IPS-20b (cell line): ENCODE measurements around the gene DMXL1.

Experiments used
- H3K27ac ChIP-seq: one replicate; pipeline ENCODE4 v1.5.1; 2013; ENCODE audit warnings: low read length
- H3K27me3 ChIP-seq: 2 replicates; pipeline ENCODE4 v1.6.1; 2013; ENCODE audit warnings: mild to moderate bottlenecking, low read length, inconsistent platforms; ENCODE audit not compliant: insufficient read depth
- H3K36me3 ChIP-seq: 2 replicates; pipeline ENCODE4 v1.6.1; 2013; ENCODE audit warnings: low read depth, mild to moderate bottlenecking, inconsistent platforms, low read length, moderate library complexity; ENCODE audit not compliant: insufficient read depth
- H3K4me1 ChIP-seq: 2 replicates; pipeline ENCODE4 v1.6.1; 2013; ENCODE audit warnings: mild to moderate bottlenecking, control low read depth, inconsistent platforms, low read length, moderate library complexity; ENCODE audit not compliant: insufficient read depth
- H3K4me3 ChIP-seq: 2 replicates; pipeline ENCODE4 v1.5.1; 2013; ENCODE audit warnings: mild to moderate bottlenecking, low read length, inconsistent platforms
- H3K9ac ChIP-seq: 2 replicates; pipeline ENCODE4 v1.6.1; 2013; ENCODE audit warnings: low read depth, mild to moderate bottlenecking, inconsistent platforms, low read length, moderate library complexity
- H3K9me3 ChIP-seq: 2 replicates; pipeline ENCODE4 v1.6.1; 2013; ENCODE audit warnings: mild to moderate bottlenecking, low read depth, low read length, inconsistent platforms; ENCODE audit not compliant: insufficient read depth

DMXL1 gene

GRCh38 chr5:119036101-119036762 lies 34.7 kb upstream of the DMXL1 start:
- no peaks in the 10 kb centered on the region for H3K9me3 ChIP-seq
- no peak overlapping the region for H3K4me3 ChIP-seq
- no peak overlapping the region for H3K27ac ChIP-seq
- H3K36me3 ChIP-seq = no peaks in the 10 kb centered on the region
- H3K27me3 ChIP-seq = no peaks in the 10 kb centered on the region
- peaks cover 6% of the 10 kb centered on the region; the same call in 1 of the 2 replicates for H3K4me1 ChIP-seq
- no peak overlapping the region for H3K9ac ChIP-seq

GRCh38 chr5:119037496-119038215 lies 33.2 kb upstream of the DMXL1 start:
- no peak overlapping the region for H3K27ac ChIP-seq
- no peaks in the 10 kb centered on the region for H3K4me1 ChIP-seq
- H3K36me3 ChIP-seq = no peaks in the 10 kb centered on the region
- no peak overlapping the region for H3K4me3 ChIP-seq
- H3K9ac ChIP-seq = no peak overlapping the region
- H3K27me3 ChIP-seq = no peaks in the 10 kb centered on the region
- no peaks in the 10 kb centered on the region for H3K9me3 ChIP-seq

DNA sequence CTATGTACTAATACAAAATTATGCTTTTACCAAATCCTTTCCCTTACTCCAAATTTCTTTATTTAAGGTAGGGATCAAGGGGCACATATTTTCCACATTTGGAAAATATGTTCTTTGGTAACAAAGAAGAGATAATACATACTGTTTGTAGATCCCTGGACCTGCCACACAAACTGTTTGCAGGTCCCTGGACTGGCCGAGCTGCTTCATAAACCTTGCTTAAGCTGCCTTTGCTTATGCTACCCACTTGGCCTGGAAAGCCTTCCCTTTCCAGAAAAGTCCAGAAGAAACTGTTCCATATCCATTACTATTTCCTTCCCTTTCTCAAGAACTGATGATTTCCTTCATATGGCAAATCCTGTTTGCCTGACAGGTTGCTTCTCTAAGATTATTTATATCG lies 22.6 kb upstream of the DMXL1 start:
- H3K27me3 ChIP-seq = no peaks in the 10 kb centered on the region
- no peaks in the 10 kb centered on the region for H3K36me3 ChIP-seq
- no peak overlapping the region for H3K9ac ChIP-seq
- H3K9me3 ChIP-seq = no peaks in the 10 kb centered on the region
- H3K4me3 ChIP-seq = no peak overlapping the region
- peaks cover 8% of the 10 kb centered on the region; the same call in 1 of the 2 replicates for H3K4me1 ChIP-seq
- H3K27ac ChIP-seq = no peak overlapping the region

DNA sequence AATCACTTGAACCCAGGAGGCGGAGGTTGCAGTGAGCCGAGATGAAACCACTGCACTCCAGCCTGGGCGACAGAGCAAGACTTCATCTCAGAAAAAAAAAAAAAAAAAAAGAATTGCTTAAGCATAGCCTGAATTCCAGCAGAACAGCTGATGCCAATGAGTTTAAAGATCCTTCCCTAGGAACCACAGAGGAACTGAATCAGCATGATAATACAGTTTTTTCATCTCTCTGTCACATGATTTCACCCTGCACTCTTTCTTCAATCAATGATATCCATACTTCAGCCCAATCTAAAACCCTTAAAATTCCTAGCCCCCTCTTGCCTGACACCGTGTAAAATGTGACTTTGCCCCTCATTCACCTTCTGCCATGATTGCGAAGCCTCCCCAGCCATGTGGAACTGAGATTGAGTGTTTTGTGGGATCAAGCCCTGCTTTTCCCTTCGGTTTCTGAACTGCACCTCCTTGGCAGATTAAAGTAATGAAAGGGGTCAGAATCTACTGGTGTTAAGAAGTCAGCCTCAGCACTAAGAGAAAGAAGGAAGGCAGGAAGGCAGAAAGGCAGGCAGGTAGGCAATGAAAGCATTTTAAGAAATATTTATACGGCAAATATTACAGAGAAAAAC lies 20.9 kb upstream of the DMXL1 start:
- 0 out of 2 replicates have a peak overlapping the region, but pooled peaks have one; percentile 19 for H3K4me3 ChIP-seq
- H3K27ac ChIP-seq = peak overlapping the region; percentile 72
- H3K9me3 ChIP-seq = no peaks in the 10 kb centered on the region
- peak overlapping the region; percentile 62; the same call in 1 of the 2 replicates for H3K9ac ChIP-seq
- H3K4me1 ChIP-seq = peaks cover 8% of the 10 kb centered on the region; the same call in 1 of the 2 replicates
- no peaks in the 10 kb centered on the region for H3K27me3 ChIP-seq
- H3K36me3 ChIP-seq = no peaks in the 10 kb centered on the region

DNA sequence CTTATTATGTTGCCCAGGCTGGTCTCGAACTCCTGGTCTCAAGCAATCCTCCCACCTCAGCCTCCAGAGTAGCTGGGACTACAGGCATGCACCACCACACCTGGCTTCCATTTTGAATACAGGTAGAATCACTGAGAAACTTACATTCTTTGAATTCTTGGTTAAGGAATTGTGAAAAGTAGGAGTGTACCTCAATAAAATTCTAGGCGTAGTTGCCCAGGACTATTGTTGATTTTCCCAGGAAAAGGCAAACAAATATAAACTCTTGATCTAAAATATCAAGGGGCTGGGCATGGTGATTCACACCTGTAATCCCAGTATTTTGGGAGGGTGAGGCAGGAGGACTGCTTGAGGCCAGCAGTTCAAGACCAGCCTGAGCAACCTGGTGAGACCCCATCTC lies 16.8 kb upstream of the DMXL1 start:
- Histone ChIP-seq H3K36me3 (no peaks in the 10 kb centered on the region), H3K4me3 (no peak overlapping the region), H3K27me3 (no peaks in the 10 kb centered on the region), H3K9me3 (no peaks in the 10 kb centered on the region), H3K27ac (no peak overlapping the region), H3K9ac (no peak overlapping the region), H3K4me1 (peaks cover 8% of the 10 kb centered on the region; the same call in 1 of the 2 replicates)

GRCh38 chr5:119055294-119055693 lies 15.6 kb upstream of the DMXL1 start:
- Histone ChIP-seq H3K27me3 (no peaks in the 10 kb centered on the region), H3K36me3 (no peaks in the 10 kb centered on the region), H3K27ac (no peak overlapping the region), H3K4me3 (no peak overlapping the region), H3K9ac (no peak overlapping the region), H3K9me3 (no peaks in the 10 kb centered on the region), H3K4me1 (peaks cover 4% of the 10 kb centered on the region; the same call in 1 of the 2 replicates)

DNA sequence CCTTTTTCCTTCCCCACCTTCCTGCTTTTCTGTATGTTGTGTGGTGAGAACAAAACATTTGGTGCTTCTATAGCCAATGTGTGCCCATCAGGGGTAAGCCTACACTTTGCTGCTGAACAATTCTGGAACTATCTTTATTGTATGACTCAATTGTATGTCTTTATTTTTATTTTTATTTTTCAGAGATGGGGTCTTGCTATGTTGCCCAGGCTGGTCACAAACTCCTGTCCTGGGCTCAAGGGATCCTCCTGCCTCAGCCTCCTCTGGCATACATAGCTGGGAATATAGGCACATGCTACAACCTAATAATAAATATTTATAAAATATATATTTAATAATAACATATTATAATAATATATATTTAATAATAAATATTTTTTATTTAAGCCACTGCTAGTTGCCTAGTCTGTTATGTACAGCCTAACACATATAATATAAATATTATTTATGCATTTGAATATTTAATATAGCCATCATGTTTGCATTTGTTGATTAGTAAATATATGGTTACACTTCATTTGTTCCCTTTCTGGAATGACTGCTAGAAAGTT lies 11.8 kb upstream of the DMXL1 start:
- Histone ChIP-seq H3K36me3 (no peaks in the 10 kb centered on the region), H3K4me1 (no peaks in the 10 kb centered on the region), H3K9ac (no peak overlapping the region), H3K27ac (no peak overlapping the region), H3K27me3 (no peaks in the 10 kb centered on the region), H3K9me3 (no peaks in the 10 kb centered on the region), H3K4me3 (no peak overlapping the region)

- H3K4me1 ChIP-seq = no peaks in the 10 kb centered on the region
- no peak overlapping the region for H3K9ac ChIP-seq
- H3K36me3 ChIP-seq = no peaks in the 10 kb centered on the region
Measured at GRCh38 chr5:119059740-119060255, 11.1 kb upstream of the DMXL1 start.

GRCh38 chr5:119063579-119064379 lies 7.1 kb upstream of the DMXL1 start:
- no peak overlapping the region for H3K4me3 ChIP-seq
- no peaks in the 10 kb centered on the region for H3K36me3 ChIP-seq
- H3K9me3 ChIP-seq = no peaks in the 10 kb centered on the region
- no peaks in the 10 kb centered on the region for H3K4me1 ChIP-seq
- H3K9ac ChIP-seq = no peak overlapping the region
- H3K27ac ChIP-seq = no peak overlapping the region
- no peaks in the 10 kb centered on the region for H3K27me3 ChIP-seq

More at GRCh38 chr5:119059740-119060255, 11.1 kb upstream of the DMXL1 start:
- Histone ChIP-seq H3K27ac (no peak overlapping the region), H3K27me3 (no peaks in the 10 kb centered on the region), H3K9me3 (no peaks in the 10 kb centered on the region), H3K4me3 (no peak overlapping the region)

GRCh38 chr5:119067450-119067849 lies 3.4 kb upstream of the DMXL1 start:
- no peaks in the 10 kb centered on the region for H3K27me3 ChIP-seq
- no peak overlapping the region for H3K27ac ChIP-seq
- no peak overlapping the region for H3K9ac ChIP-seq
- no peak overlapping the region for H3K4me3 ChIP-seq
- no peaks in the 10 kb centered on the region for H3K9me3 ChIP-seq
- H3K4me1 ChIP-seq = peaks cover under 1% of the 10 kb centered on the region; the same call in 1 of the 2 replicates
- no peaks in the 10 kb centered on the region for H3K36me3 ChIP-seq

DNA sequence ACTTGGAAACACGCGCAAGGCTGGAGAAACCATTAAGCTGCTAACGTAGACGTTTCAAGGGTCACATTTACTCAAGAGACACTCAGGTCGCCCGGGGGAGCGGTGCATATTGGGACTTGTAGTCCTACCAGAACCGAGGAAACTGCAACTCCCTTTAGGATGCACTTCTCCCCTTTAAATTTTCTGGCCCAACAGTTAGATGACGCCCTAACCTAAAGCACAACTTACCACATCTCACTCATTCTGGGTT lies 384 bp upstream of the DMXL1 start:
- H3K27me3 ChIP-seq = no peaks in the 10 kb centered on the region
- H3K36me3 ChIP-seq = no peaks in the 10 kb centered on the region
- peak overlapping the region; percentile 89 for H3K9ac ChIP-seq
- H3K27ac ChIP-seq = peak overlapping the region; percentile 73
- peak overlapping the region; percentile 89 for H3K4me3 ChIP-seq
- H3K9me3 ChIP-seq = no peaks in the 10 kb centered on the region
- H3K4me1 ChIP-seq = peaks cover 13% of the 10 kb centered on the region; the same call in 1 of the 2 replicates
